GM20000 (cell line): ENCODE results near the gene SHH.

Experiments used
- DNase-seq: peaks from one replicate; pipeline ENCODE4 v3.0.0; 2012; ENCODE audit warnings: low spot score
- TF ChIP-seq, protein P1 (sequence below): IDR thresholded peaks from 2 replicates; pipeline ENCODE4 v1.5.1; 2012; ENCODE audit warnings: mild to moderate bottlenecking, control low read depth; ENCODE audit errors: extremely low read depth, missing control alignments

SHH gene

GRCh38 chr7:155778349-155778748, 33.9 kb downstream of the SHH start:
- TF ChIP-seq, protein P1, sequence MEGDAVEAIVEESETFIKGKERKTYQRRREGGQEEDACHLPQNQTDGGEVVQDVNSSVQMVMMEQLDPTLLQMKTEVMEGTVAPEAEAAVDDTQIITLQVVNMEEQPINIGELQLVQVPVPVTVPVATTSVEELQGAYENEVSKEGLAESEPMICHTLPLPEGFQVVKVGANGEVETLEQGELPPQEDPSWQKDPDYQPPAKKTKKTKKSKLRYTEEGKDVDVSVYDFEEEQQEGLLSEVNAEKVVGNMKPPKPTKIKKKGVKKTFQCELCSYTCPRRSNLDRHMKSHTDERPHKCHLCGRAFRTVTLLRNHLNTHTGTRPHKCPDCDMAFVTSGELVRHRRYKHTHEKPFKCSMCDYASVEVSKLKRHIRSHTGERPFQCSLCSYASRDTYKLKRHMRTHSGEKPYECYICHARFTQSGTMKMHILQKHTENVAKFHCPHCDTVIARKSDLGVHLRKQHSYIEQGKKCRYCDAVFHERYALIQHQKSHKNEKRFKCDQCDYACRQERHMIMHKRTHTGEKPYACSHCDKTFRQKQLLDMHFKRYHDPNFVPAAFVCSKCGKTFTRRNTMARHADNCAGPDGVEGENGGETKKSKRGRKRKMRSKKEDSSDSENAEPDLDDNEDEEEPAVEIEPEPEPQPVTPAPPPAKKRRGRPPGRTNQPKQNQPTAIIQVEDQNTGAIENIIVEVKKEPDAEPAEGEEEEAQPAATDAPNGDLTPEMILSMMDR: no peak
- no peak for DNase-seq

DNA sequence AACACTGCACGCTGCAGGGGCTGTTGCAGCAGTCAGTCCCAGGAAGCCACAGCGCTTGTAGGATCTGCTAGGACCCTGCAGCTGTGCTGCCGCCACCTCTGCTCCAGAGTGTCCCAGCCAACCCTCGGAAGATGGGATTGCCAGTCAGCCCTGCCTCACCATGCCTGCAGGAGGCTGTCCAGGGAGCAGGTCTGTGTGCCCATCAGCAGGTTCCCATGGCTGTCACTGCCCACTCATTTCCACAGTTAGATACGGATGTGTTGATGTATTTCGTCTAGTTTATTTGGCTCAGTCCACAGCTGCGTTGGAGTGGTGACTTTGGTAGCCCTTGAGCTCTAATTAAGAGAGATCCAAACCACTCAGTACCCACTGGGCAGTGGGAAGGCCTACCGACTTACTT, 35.7 kb downstream of the SHH start:
- no peak for DNase-seq
- TF ChIP-seq, protein P1: no peak

DNA sequence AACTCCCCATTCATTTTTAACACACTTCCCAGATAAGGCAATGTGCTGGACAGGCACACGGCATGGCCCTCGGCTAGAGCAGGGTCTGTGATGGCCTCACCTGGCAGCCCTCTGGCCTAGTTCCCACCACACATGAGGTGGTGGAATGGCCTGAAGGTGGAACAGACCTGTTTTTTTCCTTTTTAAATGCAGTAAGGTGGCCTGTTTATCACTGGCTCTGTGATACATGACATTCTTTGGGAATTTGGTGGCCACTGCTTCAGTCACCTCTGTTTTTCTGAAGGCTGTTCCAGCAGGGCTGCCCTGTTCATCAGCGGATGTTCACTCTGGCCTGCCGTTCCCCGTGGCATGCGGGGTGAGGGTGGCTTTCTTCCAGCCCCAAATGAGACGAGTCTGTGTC, 36.6 kb downstream of the SHH start:
- DNase-seq: no peak
- TF ChIP-seq, protein P1: no peak

DNA sequence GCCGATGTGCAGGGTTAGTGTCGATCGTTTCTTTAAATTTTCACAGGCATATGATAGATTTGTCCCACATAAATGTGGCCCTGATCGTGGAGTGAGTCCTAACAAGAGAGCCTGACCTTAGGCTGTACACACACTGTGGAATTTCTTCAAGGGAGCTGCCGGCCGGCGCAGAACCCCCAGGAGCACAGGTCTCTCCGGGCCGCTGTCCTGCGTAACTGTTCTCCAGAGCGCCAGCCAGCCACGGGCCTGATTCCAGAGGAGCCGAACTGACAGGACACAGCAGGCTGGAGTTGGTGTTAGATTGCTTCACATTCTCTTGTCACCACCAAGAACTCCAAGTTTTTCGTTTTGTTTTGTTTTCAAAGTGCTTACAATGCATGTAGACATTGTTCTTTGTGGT, 37.3 kb downstream of the SHH start:
- no peak for DNase-seq
- TF ChIP-seq, protein P1: no peak

DNA sequence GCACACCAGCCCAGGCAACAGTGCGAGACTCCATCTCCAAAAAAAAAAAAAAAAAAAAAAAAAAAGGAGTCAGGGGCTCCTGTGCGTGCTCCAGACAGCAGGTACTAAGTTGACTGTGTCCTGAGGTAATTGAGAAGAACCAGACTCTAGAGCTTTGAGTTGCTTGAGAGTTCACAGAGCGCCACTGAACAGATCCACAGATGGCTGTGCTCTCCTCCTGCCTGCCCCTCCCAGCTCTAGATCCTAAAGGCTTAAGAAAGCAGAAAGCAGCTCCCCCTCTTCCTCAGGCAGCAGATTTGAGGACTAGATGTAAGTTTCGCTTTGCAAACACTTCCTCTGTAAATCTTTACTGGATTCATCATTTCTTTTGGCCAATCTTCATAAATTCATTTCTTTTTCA, 38.7 kb downstream of the SHH start:
- no peak for DNase-seq
- TF ChIP-seq, protein P1: no peak

DNA sequence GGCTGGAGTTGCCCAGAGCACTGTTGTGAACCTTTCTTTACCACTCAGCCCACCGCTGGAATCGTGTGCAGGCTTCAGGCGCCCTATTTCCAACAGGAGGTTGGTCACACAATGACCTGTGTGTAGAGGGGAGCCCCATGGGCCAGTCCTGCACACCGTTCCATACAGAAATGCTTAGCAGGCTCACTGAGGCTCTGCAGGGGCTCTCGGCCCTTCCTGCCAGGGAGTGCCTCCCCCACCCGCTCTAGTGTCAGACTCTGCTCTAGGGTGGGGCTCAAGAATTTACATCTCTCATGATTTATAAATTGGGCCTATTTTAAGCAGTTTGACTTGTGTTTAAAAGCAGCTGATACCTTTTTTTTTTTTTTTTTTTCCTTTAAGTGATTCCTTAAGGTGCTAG, 42.0 kb downstream of the SHH start:
- no peak for DNase-seq
- TF ChIP-seq, protein P1: no peak

DNA sequence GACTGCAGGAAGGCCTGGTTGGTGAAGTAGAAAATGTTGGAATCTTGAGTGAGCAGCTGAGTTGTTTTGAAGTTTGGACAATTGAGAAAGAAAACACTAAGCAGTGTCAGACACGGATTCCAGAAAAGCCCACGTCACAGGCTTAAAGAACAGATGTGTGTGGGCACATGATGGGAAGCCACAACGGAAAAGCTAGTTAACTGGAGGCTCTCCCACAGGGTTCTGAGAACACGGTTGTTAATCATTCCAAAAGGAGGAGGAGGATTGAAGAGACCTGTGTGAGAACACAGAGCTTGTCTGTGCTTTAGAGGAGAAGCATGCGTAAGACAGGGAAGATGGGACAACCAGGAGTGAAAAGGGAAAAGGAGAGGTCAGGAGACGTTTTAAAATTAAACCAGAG, 42.6 kb downstream of the SHH start:
- TF ChIP-seq, protein P1: no peak
- DNase-seq: no peak
